SU-DHL-6 (cell line): ENCODE results near the gene RNF168.

Source experiments
- EZH2phosphoT487 ChIP-seq: fragments of 200-600 bp; sonication (generic), shearing (Covaris generic); conservative IDR thresholded peaks from 2 replicates; pipeline ENCODE4 v1.6.1; 2018; ENCODE audit warnings: mild to moderate bottlenecking, antibody characterized with exemption, low read length, moderate library complexity, mixed read lengths
- TF ChIP-seq, protein P1 (sequence below): fragments of 200-600 bp; sonication (generic); IDR thresholded peaks from one replicate; pipeline ENCODE4 v1.5.1; 2017; ENCODE audit warnings: antibody characterized with exemption, mild to moderate bottlenecking, low read length, moderate library complexity; ENCODE audit not compliant: insufficient read depth, poor library complexity, severe bottlenecking

DNA sequence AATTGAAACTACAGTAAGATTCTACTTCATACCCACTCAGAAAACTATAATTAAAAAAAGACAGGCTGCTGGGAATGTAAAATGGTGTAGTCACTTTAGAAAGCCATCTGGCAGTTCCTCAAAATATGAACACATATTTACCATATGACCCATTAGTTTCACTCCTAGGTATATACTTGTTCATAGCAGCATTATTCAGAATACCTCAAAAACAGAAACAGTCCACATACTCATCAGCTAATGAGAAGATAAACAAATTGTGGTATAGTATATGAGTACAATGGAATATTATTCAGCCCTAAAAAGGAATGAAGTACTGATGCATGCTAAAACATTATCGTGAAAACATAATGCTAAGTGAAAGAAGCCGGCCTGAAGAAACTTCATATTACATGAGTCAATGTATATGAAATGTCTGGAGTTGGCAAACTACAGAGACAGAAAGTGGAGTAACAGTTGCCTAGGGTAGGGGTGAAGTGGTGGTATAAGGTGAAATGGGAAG is 41.0 kb upstream of the RNF168 start:
- TF ChIP-seq, protein P1, sequence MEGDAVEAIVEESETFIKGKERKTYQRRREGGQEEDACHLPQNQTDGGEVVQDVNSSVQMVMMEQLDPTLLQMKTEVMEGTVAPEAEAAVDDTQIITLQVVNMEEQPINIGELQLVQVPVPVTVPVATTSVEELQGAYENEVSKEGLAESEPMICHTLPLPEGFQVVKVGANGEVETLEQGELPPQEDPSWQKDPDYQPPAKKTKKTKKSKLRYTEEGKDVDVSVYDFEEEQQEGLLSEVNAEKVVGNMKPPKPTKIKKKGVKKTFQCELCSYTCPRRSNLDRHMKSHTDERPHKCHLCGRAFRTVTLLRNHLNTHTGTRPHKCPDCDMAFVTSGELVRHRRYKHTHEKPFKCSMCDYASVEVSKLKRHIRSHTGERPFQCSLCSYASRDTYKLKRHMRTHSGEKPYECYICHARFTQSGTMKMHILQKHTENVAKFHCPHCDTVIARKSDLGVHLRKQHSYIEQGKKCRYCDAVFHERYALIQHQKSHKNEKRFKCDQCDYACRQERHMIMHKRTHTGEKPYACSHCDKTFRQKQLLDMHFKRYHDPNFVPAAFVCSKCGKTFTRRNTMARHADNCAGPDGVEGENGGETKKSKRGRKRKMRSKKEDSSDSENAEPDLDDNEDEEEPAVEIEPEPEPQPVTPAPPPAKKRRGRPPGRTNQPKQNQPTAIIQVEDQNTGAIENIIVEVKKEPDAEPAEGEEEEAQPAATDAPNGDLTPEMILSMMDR = no peak
- TF ChIP-seq EZH2phosphoT487 = no peak
